Epithelial cell of esophagus (primary cell): ENCODE results near the gene ZNF462.

Source experiments
- DNase-seq: peaks from one replicate; pipeline ENCODE4 v3.0.0; 2010; ENCODE audit warnings: low read depth
- H3K4me3 ChIP-seq: 2 replicates; pipeline ENCODE4 v1.5.1; 2011; ENCODE audit warnings: mild to moderate bottlenecking, low read length, control low read depth
- TF ChIP-seq, protein P1 (sequence below): IDR thresholded peaks from 2 replicates; pipeline ENCODE4 v1.5.1; 2011; ENCODE audit warnings: low read depth, mild to moderate bottlenecking, low read length, control low read depth, inconsistent platforms; ENCODE audit not compliant: insufficient read depth; ENCODE audit errors: missing control alignments

ZNF462 gene

DNA sequence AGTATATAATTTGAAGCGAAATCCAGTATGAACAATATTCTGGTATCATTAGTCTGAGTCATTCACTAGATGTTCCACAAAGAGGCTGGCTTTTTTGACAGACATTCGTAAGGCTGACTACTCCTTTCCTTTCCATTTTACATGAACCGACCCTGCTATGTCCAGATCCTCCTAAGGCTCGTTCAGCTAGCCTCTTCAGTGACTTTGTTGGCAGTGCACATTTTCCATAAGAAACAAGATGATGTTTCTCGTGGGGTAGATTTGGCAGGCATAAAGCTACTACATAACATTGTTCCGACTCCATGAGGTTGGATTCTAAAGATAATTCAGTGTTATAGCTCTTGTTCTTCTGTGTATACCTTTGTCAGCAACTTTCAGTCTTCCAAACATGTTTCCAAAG is 49.0 kb downstream of the ZNF462 start:
- no peak overlapping the region for H3K4me3 ChIP-seq
- TF ChIP-seq, protein P1, sequence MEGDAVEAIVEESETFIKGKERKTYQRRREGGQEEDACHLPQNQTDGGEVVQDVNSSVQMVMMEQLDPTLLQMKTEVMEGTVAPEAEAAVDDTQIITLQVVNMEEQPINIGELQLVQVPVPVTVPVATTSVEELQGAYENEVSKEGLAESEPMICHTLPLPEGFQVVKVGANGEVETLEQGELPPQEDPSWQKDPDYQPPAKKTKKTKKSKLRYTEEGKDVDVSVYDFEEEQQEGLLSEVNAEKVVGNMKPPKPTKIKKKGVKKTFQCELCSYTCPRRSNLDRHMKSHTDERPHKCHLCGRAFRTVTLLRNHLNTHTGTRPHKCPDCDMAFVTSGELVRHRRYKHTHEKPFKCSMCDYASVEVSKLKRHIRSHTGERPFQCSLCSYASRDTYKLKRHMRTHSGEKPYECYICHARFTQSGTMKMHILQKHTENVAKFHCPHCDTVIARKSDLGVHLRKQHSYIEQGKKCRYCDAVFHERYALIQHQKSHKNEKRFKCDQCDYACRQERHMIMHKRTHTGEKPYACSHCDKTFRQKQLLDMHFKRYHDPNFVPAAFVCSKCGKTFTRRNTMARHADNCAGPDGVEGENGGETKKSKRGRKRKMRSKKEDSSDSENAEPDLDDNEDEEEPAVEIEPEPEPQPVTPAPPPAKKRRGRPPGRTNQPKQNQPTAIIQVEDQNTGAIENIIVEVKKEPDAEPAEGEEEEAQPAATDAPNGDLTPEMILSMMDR, result no peak
- no peak for DNase-seq

DNA sequence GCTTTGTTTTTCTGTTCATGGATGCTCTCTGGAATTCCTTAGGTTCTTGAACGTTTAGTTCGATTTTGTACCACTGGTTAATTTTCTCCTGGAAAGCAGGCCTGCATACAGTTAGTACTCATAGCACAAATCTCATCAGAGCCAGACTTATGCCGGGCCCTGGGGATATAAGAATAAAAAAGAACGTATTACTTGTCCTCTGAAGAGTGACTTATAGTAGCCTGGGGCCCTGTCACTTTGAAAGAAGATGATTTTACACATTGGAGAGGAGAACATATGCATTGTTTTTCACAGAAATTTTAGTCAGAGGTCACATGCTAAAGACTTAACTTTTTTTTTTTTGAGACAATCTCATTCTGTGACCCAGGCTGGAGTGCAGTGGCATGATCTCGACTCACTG is 50.3 kb downstream of the ZNF462 start:
- no peak for DNase-seq
- no peak overlapping the region for H3K4me3 ChIP-seq
- TF ChIP-seq, protein P1, result no peak

DNA sequence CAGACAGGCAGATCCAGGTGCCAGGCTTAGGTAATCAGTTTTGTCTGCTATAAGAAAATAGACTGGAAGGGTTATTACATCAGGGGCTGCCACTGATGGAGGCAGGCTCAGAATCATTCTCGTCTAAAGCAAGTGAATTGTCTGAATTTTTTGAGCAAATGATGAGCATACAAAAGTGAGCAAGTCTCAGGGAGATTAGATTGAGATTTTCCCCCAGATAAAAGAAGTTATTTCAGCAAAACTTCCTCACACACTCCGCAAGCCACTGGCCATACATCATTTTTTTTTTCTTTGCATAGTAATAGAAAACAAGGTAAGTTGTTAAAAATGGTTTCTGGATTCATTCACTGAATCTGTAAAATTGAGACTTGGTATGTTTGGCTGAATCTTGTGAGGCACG is 52.9 kb downstream of the ZNF462 start:
- TF ChIP-seq, protein P1, result no peak
- H3K4me3 ChIP-seq, result no peak overlapping the region
- DNase-seq, result no peak

DNA sequence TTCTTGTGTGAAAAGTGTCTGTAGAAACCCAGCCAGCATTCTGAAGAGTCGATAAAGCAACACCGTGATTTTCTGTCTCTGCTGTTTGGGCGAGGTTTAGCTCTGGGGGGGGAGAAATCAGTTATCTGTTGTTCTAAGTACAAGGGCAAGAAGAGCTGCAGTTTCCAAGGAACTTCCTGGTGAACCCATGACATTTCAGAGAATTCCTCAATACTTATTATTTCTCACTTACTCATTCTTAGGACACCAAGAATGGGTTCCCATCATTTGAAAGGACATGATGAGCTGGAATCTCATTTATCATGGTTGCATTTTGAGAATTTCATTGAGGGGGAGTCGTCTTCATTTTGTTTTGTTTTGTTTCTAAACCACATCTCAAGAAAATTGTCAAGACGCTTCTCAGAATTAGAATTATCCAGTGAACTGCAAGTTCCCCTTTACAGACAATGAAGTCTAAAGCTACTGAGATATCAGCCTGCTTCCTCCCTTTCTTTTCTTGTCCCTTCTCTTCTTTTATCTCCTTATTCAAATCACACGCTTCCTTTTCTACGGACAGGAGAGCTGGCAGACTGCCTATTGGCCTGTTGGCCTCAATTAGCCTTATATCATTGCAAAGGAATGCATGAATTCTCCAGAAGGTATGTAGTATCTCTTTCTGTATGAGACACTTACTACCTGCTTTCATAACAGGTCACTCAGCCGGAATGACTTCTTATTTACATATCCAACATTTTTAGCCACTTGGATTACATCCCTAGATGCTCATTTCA is 53.7 kb downstream of the ZNF462 start:
- TF ChIP-seq, protein P1, result no peak
- H3K4me3 ChIP-seq, result no peak overlapping the region
- DNase-seq, result peak; percentile 93

DNA sequence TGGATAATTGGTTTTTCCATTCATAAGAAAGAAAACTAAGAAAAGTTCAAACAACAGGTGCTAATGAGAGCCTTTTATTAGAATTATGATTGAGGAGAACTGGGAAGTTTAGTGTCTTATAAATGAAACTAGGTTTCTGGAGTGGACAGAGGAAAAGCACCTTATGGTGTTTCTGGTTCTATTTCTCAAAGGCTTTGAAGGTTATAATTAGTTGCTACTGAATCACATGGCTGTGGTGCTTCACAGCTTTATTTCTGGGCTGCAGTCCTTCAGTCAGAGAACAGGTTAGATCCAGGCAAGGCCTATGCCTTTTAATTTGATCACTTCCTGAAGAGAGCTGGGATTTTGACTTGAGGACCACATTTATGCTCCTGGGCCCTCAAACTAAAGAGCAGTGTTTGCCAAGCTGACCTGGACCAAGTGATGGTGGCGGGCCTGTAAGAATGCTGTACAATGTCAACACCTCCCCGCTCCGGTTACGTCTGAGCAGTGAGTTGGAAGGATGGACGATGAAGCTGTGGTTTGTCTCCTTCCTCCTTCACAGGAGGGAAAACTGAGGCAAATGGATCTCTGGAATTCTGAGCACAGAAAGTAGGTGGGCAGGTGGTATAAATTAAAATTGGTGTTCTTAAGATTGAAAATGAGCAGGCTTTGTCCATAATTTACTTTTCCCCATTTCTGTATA is 56.0 kb downstream of the ZNF462 start:
- TF ChIP-seq, protein P1, result no peak
- H3K4me3 ChIP-seq, result no peak overlapping the region
- DNase-seq, result no peak

DNA sequence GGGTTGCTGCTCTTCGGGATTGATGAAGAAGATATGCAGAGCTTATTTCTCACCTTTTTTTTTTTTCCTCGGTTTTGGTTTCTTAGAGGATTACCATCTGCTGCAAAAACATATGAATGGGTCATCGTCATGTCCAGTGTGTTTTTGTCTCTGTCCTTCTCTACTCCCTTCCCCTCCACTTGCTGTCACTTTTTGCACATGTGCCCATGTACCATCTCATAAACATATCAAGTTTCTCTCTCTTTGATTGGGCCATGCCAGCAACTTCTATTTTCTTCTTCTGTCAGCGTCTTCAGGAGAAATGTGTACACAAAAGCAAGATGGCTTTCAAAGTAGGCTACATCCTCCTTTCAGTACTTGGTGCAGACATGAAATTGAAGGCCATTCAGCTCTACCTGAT is 57.1 kb downstream of the ZNF462 start:
- TF ChIP-seq, protein P1, result no peak
- DNase-seq, result no peak
- no peak overlapping the region for H3K4me3 ChIP-seq
